Neural cell (in vitro differentiated cells): ENCODE results near the gene CIB4.

Experiments used
- CTCF ChIP-seq: fragments of 450-650 bp; IDR thresholded peaks from 2 replicates; pipeline ENCODE4 v1.5.1; 2014; ENCODE audit warnings: antibody characterized with exemption, mild to moderate bottlenecking, moderate library complexity; ENCODE audit not compliant: poor library complexity, severe bottlenecking
- EP300 ChIP-seq: fragments of 450-650 bp; conservative IDR thresholded peaks from 2 replicates; pipeline ENCODE4 v1.6.1; 2014; ENCODE audit warnings: antibody characterized with exemption, mild to moderate bottlenecking, moderate library complexity; ENCODE audit not compliant: poor library complexity, severe bottlenecking
- EZH2 ChIP-seq: fragments of 200-600, 300-800 bp; shearing (Covaris generic), sonication (generic); IDR thresholded peaks from 2 replicates; pipeline ENCODE4 v1.6.1; 2014; ENCODE audit warnings: antibody characterized with exemption, low read length, borderline replicate concordance, mild to moderate bottlenecking; ENCODE audit not compliant: insufficient read depth, poor library complexity, severe bottlenecking
- MXI1 ChIP-seq: fragments of 450-650 bp; conservative IDR thresholded peaks from 2 replicates; pipeline ENCODE4 v1.6.1; 2014; ENCODE audit warnings: antibody characterized with exemption, mild to moderate bottlenecking; ENCODE audit not compliant: poor library complexity, severe bottlenecking
- POLR2AphosphoS5 ChIP-seq: IDR thresholded peaks from 2 replicates; pipeline ENCODE4 v1.6.1; 2012
- RAD21 ChIP-seq: fragments of 450-650 bp; conservative IDR thresholded peaks from 2 replicates; pipeline ENCODE4 v1.6.1; 2014; ENCODE audit warnings: antibody characterized with exemption, mild to moderate bottlenecking, moderate library complexity
- REST ChIP-seq: IDR thresholded peaks from 2 replicates; pipeline ENCODE4 v1.6.1; 2012; ENCODE audit warnings: borderline replicate concordance
- SMC3 ChIP-seq: fragments of 450-650 bp; conservative IDR thresholded peaks from 2 replicates; pipeline ENCODE4 v1.6.1; 2014; ENCODE audit warnings: antibody characterized with exemption, mild to moderate bottlenecking, moderate library complexity; ENCODE audit not compliant: poor library complexity
- TAF1 ChIP-seq: IDR thresholded peaks from 2 replicates; pipeline ENCODE4 v1.6.1; 2012; ENCODE audit warnings: low read depth

GRCh38 chr2:26649992-26650712 is 9.0 kb upstream of the CIB4 start:
- TF ChIP-seq CTCF: no peak
- no peak for TF ChIP-seq SMC3
- TF ChIP-seq EZH2: no peak
- TF ChIP-seq TAF1: no peak
- no peak for TF ChIP-seq RAD21
- no peak for TF ChIP-seq EP300
- no peak for TF ChIP-seq REST
- no peak for TF ChIP-seq MXI1
- no peak for TF ChIP-seq POLR2AphosphoS5
